Femur (tissue), 1 donor: ENCODE data around the gene GNG14.
"Not testable (repeated sequence)": the region's sequence is repeated elsewhere in the genome, so short reads cannot be mapped to it uniquely, and the experiment has no call there.

ENCODE experiments used
- DNase-seq: peaks from one replicate; pipeline ENCODE4 v3.0.0-alpha.2; 2017

GNG14 gene

GRCh38 chr19:12697425-12697824 lies 9.6 kb downstream of the GNG14 start:
- DNase-seq = not testable (repeated sequence)

- DNase-seq = no peak
Measured at GRCh38 chr19:12698138-12698537, 10.3 kb downstream of the GNG14 start.

GRCh38 chr19:12701596-12702282 lies 13.9 kb downstream of the GNG14 start:
- no peak for DNase-seq

GRCh38 chr19:12703046-12703445 lies 15.2 kb downstream of the GNG14 start:
- DNase-seq = no peak

- no peak for DNase-seq
Measured at GRCh38 chr19:12705169-12705568, 17.4 kb downstream of the GNG14 start.

GRCh38 chr19:12705654-12706331 lies 18.0 kb downstream of the GNG14 start:
- DNase-seq = no peak

- no peak for DNase-seq
Measured at GRCh38 chr19:12706332-12706718, 18.5 kb downstream of the GNG14 start.

- no peak for DNase-seq
Measured at GRCh38 chr19:12708641-12709040, 20.8 kb downstream of the GNG14 start.

GRCh38 chr19:12711187-12711586 lies 23.4 kb downstream of the GNG14 start:
- no peak for DNase-seq

GRCh38 chr19:12712077-12712476 lies 24.3 kb downstream of the GNG14 start:
- not testable (repeated sequence) for DNase-seq

- not testable (repeated sequence) for DNase-seq
Measured at GRCh38 chr19:12713304-12713703, 25.5 kb downstream of the GNG14 start.

- no peak for DNase-seq
Measured at GRCh38 chr19:12715102-12715501, 27.3 kb downstream of the GNG14 start.

- no peak for DNase-seq
Measured at GRCh38 chr19:12715929-12716328, 28.1 kb downstream of the GNG14 start.

GRCh38 chr19:12720296-12720695 lies 32.5 kb downstream of the GNG14 start:
- no peak for DNase-seq

- peak; percentile 39 for DNase-seq
Measured at GRCh38 chr19:12720851-12721655, 33.3 kb downstream of the GNG14 start.

GRCh38 chr19:12721656-12722565 lies 34.1 kb downstream of the GNG14 start:
- DNase-seq = peak; percentile 87

- DNase-seq = peak; percentile 98
Measured at GRCh38 chr19:12722566-12723380, 35.0 kb downstream of the GNG14 start.

GRCh38 chr19:12723381-12723640 lies 35.5 kb downstream of the GNG14 start:
- DNase-seq = no peak

- DNase-seq = peak; percentile 77
Measured at GRCh38 chr19:12723641-12724426, 36.0 kb downstream of the GNG14 start, which contains the start of gene TNPO2. Gene TNPO2 (minus strand): TSS chr19:12723932. CDS start chr19:12720977, 2,955 bp downstream.

GRCh38 chr19:12725612-12726011 lies 37.8 kb downstream of the GNG14 start:
- DNase-seq = not testable (repeated sequence)

- no peak for DNase-seq
Measured at GRCh38 chr19:12726988-12727316, 39.2 kb downstream of the GNG14 start.
